ENCODE results near the gene GABRG3. TPM values are rescaled to one million over a fixed set of nuclear protein-coding genes. Genes with fewer than 3 reads are reported as not detected.

The GABRG3 gene
- total RNA-seq, 4 donors from 2014 or later, result 0.97 to 3.9 (median 3.6) TPM; not detected in 1

- Histone ChIP-seq H3K4me1 (no peaks in the 10 kb centered on the region), H3K27me3 (no peaks in the 10 kb centered on the region), H3K9me3 (peaks cover 12% of the 10 kb centered on the region), H3K4me3 (no peak overlapping the region), H3K36me3 (no peaks in the 10 kb centered on the region), H3K27ac (no peak overlapping the region)
- 54% methylated on average over 6 of the region's 6 CpGs for WGBS
- DNase-seq (ENCODE audit: low spot score in 2 of 2), result peak in 1 of 2 donors; percentile 50
- TF ChIP-seq POLR2AphosphoS5 (IDR thresholded peaks at IDR 0.05) (no peak), EP300 (IDR thresholded peaks at IDR 0.05) (no peak), CTCF (IDR thresholded peaks at IDR 0.05) (no peak), POLR2A (IDR thresholded peaks at IDR 0.05) (no peak)
Measured at GRCh38 chr15:27070841-27071240, 99.9 kb downstream of the GABRG3 start.

DNA sequence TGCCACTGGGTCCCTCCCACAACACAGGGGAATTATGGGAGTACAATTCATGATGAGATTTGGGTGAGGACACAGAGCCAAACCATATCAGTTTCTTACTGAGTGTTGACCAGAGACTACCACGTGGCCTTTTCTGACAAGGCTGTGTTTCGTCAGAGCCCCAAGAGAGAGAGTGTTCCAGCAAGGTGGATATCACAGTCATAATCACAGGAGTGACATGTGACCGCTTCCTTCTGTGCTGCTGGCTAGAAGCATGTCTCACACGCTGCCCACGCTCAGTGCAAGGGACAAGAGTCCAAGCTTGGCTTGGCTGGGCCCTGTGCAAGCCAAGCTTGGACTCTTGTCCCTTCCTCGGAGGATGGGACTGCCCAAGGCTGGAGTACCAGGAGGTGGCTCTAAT is 103.2 kb downstream of the GABRG3 start:
- H3K36me3 ChIP-seq, result no peaks in the 10 kb centered on the region
- no peaks in the 10 kb centered on the region for H3K9me3 ChIP-seq
- TF ChIP-seq EP300 (IDR thresholded peaks at IDR 0.05) (no peak), POLR2AphosphoS5 (IDR thresholded peaks at IDR 0.05) (no peak), CTCF (IDR thresholded peaks at IDR 0.05) (no peak), POLR2A (IDR thresholded peaks at IDR 0.05) (no peak)
- no peaks in the 10 kb centered on the region for H3K4me1 ChIP-seq
- no peaks in the 10 kb centered on the region for H3K27me3 ChIP-seq
- 92% methylated on average over 6 of the region's 6 CpGs for WGBS
- no peak overlapping the region for H3K4me3 ChIP-seq
- H3K27ac ChIP-seq, result no peak overlapping the region
- peak in 1 of 2 donors; percentile 21 for DNase-seq (ENCODE audit: low spot score in 2 of 2)

GRCh38 chr15:27077790-27078189 is 106.8 kb downstream of the GABRG3 start:
- H3K4me3 ChIP-seq, result no peak overlapping the region
- no peaks in the 10 kb centered on the region for H3K36me3 ChIP-seq
- H3K9me3 ChIP-seq, result no peaks in the 10 kb centered on the region
- 84% methylated on average over 3 of the region's 5 CpGs for WGBS
- TF ChIP-seq EP300 (IDR thresholded peaks at IDR 0.05), result no peak
- no peak overlapping the region for H3K27ac ChIP-seq
- H3K27me3 ChIP-seq, result no peaks in the 10 kb centered on the region
- H3K4me1 ChIP-seq, result no peaks in the 10 kb centered on the region
- DNase-seq (ENCODE audit: low spot score in 2 of 2), result no peak

- Histone ChIP-seq H3K4me3 (no peak overlapping the region), H3K9me3 (no peaks in the 10 kb centered on the region), H3K27me3 (no peaks in the 10 kb centered on the region), H3K36me3 (no peaks in the 10 kb centered on the region), H3K27ac (no peak overlapping the region), H3K4me1 (no peaks in the 10 kb centered on the region)
- WGBS, result 80% methylated on average over 10 of the region's 10 CpGs
- DNase-seq (ENCODE audit: low spot score in 2 of 2), result no peak
- TF ChIP-seq CTCF (IDR thresholded peaks at IDR 0.05) (no peak), POLR2AphosphoS5 (IDR thresholded peaks at IDR 0.05) (no peak)
Measured at GRCh38 chr15:27081676-27082418, 110.9 kb downstream of the GABRG3 start.

GRCh38 chr15:27082526-27082925 is 111.5 kb downstream of the GABRG3 start:
- 36% methylated on average over 8 of the region's 8 CpGs for WGBS
- Histone ChIP-seq H3K27me3 (no peaks in the 10 kb centered on the region), H3K27ac (no peak overlapping the region), H3K9me3 (no peaks in the 10 kb centered on the region), H3K36me3 (no peaks in the 10 kb centered on the region), H3K4me1 (no peaks in the 10 kb centered on the region), H3K4me3 (no peak overlapping the region)
- DNase-seq (ENCODE audit: low spot score in 2 of 2), result no peak
- no peak for TF ChIP-seq POLR2A (IDR thresholded peaks at IDR 0.05)
- no peak for TF ChIP-seq EP300 (IDR thresholded peaks at IDR 0.05)
- no peak for TF ChIP-seq POLR2AphosphoS5 (IDR thresholded peaks at IDR 0.05)
- TF ChIP-seq CTCF (IDR thresholded peaks at IDR 0.05), result no peak

DNA sequence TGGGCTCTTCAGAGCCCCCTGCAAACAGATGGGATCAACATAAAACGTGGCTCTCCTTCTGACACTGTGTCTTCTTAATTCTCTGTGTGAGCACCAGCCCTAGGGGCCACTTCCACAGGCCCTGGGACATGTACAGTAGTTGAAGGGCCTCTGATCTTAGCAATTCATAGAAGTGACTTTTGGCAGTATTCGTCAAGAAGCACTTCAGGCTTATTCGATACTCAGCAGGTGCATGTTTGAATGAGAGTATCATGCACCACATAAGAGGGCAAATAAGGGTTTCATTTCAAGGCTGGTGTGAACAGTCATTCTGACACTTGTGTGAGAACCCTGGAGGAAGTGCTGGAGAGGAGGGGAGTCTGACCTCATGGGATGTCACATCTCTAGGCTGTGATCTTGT is 113.9 kb downstream of the GABRG3 start:
- WGBS, result 92% methylated on average over 2 of the region's 3 CpGs
- Histone ChIP-seq H3K27ac (no peak overlapping the region), H3K36me3 (no peaks in the 10 kb centered on the region), H3K4me3 (no peak overlapping the region), H3K27me3 (no peaks in the 10 kb centered on the region), H3K9me3 (peaks cover under 1% of the 10 kb centered on the region), H3K4me1 (no peaks in the 10 kb centered on the region)
- no peak for DNase-seq (ENCODE audit: low spot score in 2 of 2)
- TF ChIP-seq CTCF (IDR thresholded peaks at IDR 0.05), result no peak
- TF ChIP-seq POLR2AphosphoS5 (IDR thresholded peaks at IDR 0.05), result no peak
- no peak for TF ChIP-seq POLR2A (IDR thresholded peaks at IDR 0.05)
- TF ChIP-seq EP300 (IDR thresholded peaks at IDR 0.05), result no peak
